ENCODE data around the gene POU6F1.

GRCh38 chr12:51190820-51191219 lies 27.0 kb downstream of the POU6F1 start:
- TF ChIP-seq ZNF692 (tag by site-specific recombination; IDR thresholded peaks at IDR 0.05) (no peak), CTCF (tag by site-specific recombination; IDR thresholded peaks at IDR 0.05) (no peak), PRDM1 (tag by site-specific recombination; IDR thresholded peaks at IDR 0.05) (no peak), REST (tag by site-specific recombination; IDR thresholded peaks at IDR 0.05) (no peak), SETDB1 (IDR thresholded peaks at IDR 0.05; ENCODE audit: insufficient read length, low read length) (no peak), ZFP41 (tag by site-specific recombination; IDR thresholded peaks at IDR 0.05; ENCODE audit: borderline replicate concordance) (no peak), ATF2 (tag by site-specific recombination; IDR thresholded peaks at IDR 0.05; ENCODE audit: low read depth) (no peak), ZNF324 (tag by site-specific recombination; IDR thresholded peaks at IDR 0.05) (no peak), SP3 (tag by site-specific recombination; IDR thresholded peaks at IDR 0.05) (no peak), TSHZ1 (tag by site-specific recombination; IDR thresholded peaks at IDR 0.05; ENCODE audit: borderline replicate concordance) (no peak)

Measured in HEK293 (cell line).